ENCODE results near the gene RPS14.

DNA sequence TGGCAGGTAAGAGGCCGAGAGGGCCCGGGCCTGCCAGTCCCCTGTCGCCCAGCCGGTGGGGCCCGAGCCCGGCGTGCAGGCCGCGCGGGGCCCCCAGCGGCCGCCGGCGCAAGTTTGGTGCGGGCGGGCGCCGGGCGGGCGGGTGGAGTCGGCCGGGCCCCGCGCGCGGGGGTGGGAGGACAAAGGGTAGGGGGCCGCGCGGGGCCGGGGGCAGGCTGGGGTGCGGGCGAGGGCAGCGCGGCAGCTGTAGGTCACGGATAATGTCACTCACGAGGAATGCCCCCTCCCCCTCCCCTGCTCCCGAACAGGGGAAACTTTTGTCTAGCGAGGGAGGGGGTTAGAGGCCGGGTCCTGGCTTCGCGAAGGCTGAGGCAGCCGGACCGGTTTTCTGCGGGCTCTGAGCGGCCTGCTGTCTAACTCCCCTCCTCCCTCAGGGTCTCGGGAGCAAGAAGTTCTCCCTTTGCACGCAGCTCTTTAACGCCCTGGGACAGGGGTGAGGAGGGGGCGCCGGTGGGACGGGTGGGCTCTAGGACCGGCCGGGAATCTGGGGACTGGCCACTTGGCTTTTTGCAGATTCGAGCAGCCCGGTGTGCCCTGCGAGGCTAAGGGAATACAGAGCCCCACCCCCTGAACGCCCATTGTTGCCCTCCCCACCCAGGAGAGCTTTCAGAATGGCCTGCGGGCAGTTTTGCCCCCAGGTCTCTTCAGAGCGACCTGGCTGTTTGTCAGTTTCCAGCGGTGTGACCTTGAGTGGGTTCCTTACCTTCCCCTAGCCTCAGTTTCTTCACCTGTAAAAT, 37.1 kb upstream of the RPS14 start:
- TF ChIP-seq, protein P1, sequence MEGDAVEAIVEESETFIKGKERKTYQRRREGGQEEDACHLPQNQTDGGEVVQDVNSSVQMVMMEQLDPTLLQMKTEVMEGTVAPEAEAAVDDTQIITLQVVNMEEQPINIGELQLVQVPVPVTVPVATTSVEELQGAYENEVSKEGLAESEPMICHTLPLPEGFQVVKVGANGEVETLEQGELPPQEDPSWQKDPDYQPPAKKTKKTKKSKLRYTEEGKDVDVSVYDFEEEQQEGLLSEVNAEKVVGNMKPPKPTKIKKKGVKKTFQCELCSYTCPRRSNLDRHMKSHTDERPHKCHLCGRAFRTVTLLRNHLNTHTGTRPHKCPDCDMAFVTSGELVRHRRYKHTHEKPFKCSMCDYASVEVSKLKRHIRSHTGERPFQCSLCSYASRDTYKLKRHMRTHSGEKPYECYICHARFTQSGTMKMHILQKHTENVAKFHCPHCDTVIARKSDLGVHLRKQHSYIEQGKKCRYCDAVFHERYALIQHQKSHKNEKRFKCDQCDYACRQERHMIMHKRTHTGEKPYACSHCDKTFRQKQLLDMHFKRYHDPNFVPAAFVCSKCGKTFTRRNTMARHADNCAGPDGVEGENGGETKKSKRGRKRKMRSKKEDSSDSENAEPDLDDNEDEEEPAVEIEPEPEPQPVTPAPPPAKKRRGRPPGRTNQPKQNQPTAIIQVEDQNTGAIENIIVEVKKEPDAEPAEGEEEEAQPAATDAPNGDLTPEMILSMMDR (conservative IDR thresholded peaks at IDR 0.05; ENCODE audit: low read depth, low read length) = no peak
- TF ChIP-seq EZH2phosphoT487 (IDR thresholded peaks at IDR 0.05; ENCODE audit: borderline replicate concordance, low read length) (no peak), EZH2 (IDR thresholded peaks at IDR 0.05; ENCODE audit: low read length, unreplicated experiment) (no peak)

Data from PC-3 (cell line).